Activated CD8-positive, alpha-beta memory T cell treated with anti-CD3 and anti-CD28 coated beads, Interleukin-2, amount 10 ng/mL, durations not matched to agents 7 days and 5 days (primary cell): ENCODE data around the gene CMIP. TPM values are rescaled to one million over a fixed set of nuclear protein-coding genes. Genes with fewer than 3 reads are reported as not detected.

ENCODE experiments used
- ATAC-seq: fragments of 150-1000 bp; cut with Tn5 transposase; one replicate; pipeline ENCODE4 v1.10.0; 2021; ENCODE audit warnings: moderate library complexity
- CTCF ChIA-PET: fragments of 350-600 bp; sonication (Branson Sonifier 250); formaldehyde crosslinking; loops from one replicate; lab custom pipeline; 2021; ENCODE audit warnings: antibody characterized with exemption; lab: Charles Lee
- DNase-seq: peaks from one replicate; pipeline ENCODE4 v3.0.0-alpha.2; 2020
- H3K27ac Mint-ChIP-seq: one replicate; pipeline ENCODE4 v1.8.0; 2021; ENCODE audit warnings: mild to moderate bottlenecking, mixed read lengths
- H3K27me3 Mint-ChIP-seq: one replicate; pipeline ENCODE4 v1.8.0; 2021; ENCODE audit warnings: mixed read lengths
- H3K36me3 Mint-ChIP-seq: one replicate; pipeline ENCODE4 v1.8.0; 2021; ENCODE audit warnings: mild to moderate bottlenecking, mixed read lengths
- H3K4me1 Mint-ChIP-seq: one replicate; pipeline ENCODE4 v1.8.0; 2021; ENCODE audit warnings: mixed read lengths
- H3K4me3 Mint-ChIP-seq: one replicate; pipeline ENCODE4 v1.8.0; 2021; ENCODE audit warnings: mild to moderate bottlenecking, moderate library complexity, mixed read lengths
- H3K9me3 Mint-ChIP-seq: one replicate; pipeline ENCODE4 v1.8.0; 2022; ENCODE audit warnings: low read depth, mixed read lengths
- total RNA-seq, 2 experiments: library from RNA; stranded (reverse); gene quantifications; one replicate each; pipeline ENCODE4 v1.2.3, GENCODE V29; 2021

The CMIP gene
- total RNA-seq, 2 experiments from 2014 or later = 77.4 to 98.8 TPM

- Mint-ChIP-seq H3K4me1 (peaks cover 16% of the 10 kb centered on the region), H3K27ac (no peak overlapping the region), H3K36me3 (peaks cover 1% of the 10 kb centered on the region), H3K9me3 (no peaks in the 10 kb centered on the region), H3K27me3 (no peaks in the 10 kb centered on the region), H3K4me3 (no peak overlapping the region)
- DNase-seq (no peak), ATAC-seq (no peak)
- CTCF ChIA-PET = no interaction called here
Observed at GRCh38 chr16:81600275-81600674, 155.7 kb downstream of the CMIP start.

- DNase-seq (no peak), ATAC-seq (no peak)
- H3K36me3 Mint-ChIP-seq = no peaks in the 10 kb centered on the region
- H3K4me3 Mint-ChIP-seq = no peak overlapping the region
- no peak overlapping the region for H3K27ac Mint-ChIP-seq
- no peaks in the 10 kb centered on the region for H3K9me3 Mint-ChIP-seq
- peaks cover 9% of the 10 kb centered on the region for H3K4me1 Mint-ChIP-seq
- H3K27me3 Mint-ChIP-seq = no peaks in the 10 kb centered on the region
- CTCF ChIA-PET = interaction anchor here (0.8 kb wide), 1 partner anchor 197 kb away, joined by 3 read pairs; no protein-coding TSS in a partner anchor
Observed at GRCh38 chr16:81601008-81601428, 156.4 kb downstream of the CMIP start.

GRCh38 chr16:81601601-81602255, 157.1 kb downstream of the CMIP start:
- ATAC-seq (no peak), DNase-seq (no peak)
- Mint-ChIP-seq H3K36me3 (no peaks in the 10 kb centered on the region), H3K27ac (no peak overlapping the region), H3K9me3 (no peaks in the 10 kb centered on the region), H3K4me1 (peaks cover 9% of the 10 kb centered on the region), H3K4me3 (no peak overlapping the region), H3K27me3 (no peaks in the 10 kb centered on the region)
- CTCF ChIA-PET = interaction anchor here (0.8 kb wide), 1 partner anchor 198 kb away, joined by 3 read pairs; no protein-coding TSS in a partner anchor

GRCh38 chr16:81602256-81602776, 157.7 kb downstream of the CMIP start:
- H3K4me3 Mint-ChIP-seq = no peak overlapping the region
- no peaks in the 10 kb centered on the region for H3K36me3 Mint-ChIP-seq
- peaks cover 3% of the 10 kb centered on the region for H3K4me1 Mint-ChIP-seq
- H3K27me3 Mint-ChIP-seq = no peaks in the 10 kb centered on the region
- H3K27ac Mint-ChIP-seq = no peak overlapping the region
- H3K9me3 Mint-ChIP-seq = no peaks in the 10 kb centered on the region
- CTCF ChIA-PET = no interaction called here
- no peak for ATAC-seq
- no peak for DNase-seq

GRCh38 chr16:81602792-81603191, 158.2 kb downstream of the CMIP start:
- peaks cover 3% of the 10 kb centered on the region for H3K4me1 Mint-ChIP-seq

GRCh38 chr16:81604960-81605383, 160.4 kb downstream of the CMIP start:
- ATAC-seq (no peak), DNase-seq (no peak)
- Mint-ChIP-seq H3K9me3 (no peaks in the 10 kb centered on the region), H3K27me3 (no peaks in the 10 kb centered on the region), H3K36me3 (no peaks in the 10 kb centered on the region), H3K27ac (no peak overlapping the region), H3K4me3 (no peak overlapping the region), H3K4me1 (peaks cover 5% of the 10 kb centered on the region)
- CTCF ChIA-PET = no interaction called here

More at GRCh38 chr16:81602792-81603191, 158.2 kb downstream of the CMIP start:
- ATAC-seq (no peak), DNase-seq (no peak)
- H3K9me3 Mint-ChIP-seq = no peaks in the 10 kb centered on the region
- H3K27me3 Mint-ChIP-seq = no peaks in the 10 kb centered on the region
- no peak overlapping the region for H3K4me3 Mint-ChIP-seq
- H3K36me3 Mint-ChIP-seq = no peaks in the 10 kb centered on the region
- CTCF ChIA-PET = interaction anchor here (1.6 kb wide), 1 partner anchor 14 kb away, joined by 3 read pairs; no protein-coding TSS in a partner anchor
- H3K27ac Mint-ChIP-seq = no peak overlapping the region

- Mint-ChIP-seq H3K4me1 (peaks cover 5% of the 10 kb centered on the region), H3K27me3 (no peaks in the 10 kb centered on the region), H3K36me3 (no peaks in the 10 kb centered on the region), H3K4me3 (no peak overlapping the region), H3K9me3 (no peaks in the 10 kb centered on the region), H3K27ac (no peak overlapping the region)
- CTCF ChIA-PET = no interaction called here
- DNase-seq (no peak), ATAC-seq (no peak)
Observed at GRCh38 chr16:81606039-81606438, 161.4 kb downstream of the CMIP start.

- no peak for DNase-seq
- no peak for ATAC-seq
- no peak overlapping the region for H3K4me3 Mint-ChIP-seq
- no peak overlapping the region for H3K27ac Mint-ChIP-seq
- peaks cover 5% of the 10 kb centered on the region for H3K4me1 Mint-ChIP-seq
- H3K9me3 Mint-ChIP-seq = no peaks in the 10 kb centered on the region
- CTCF ChIA-PET = no interaction called here
- no peaks in the 10 kb centered on the region for H3K36me3 Mint-ChIP-seq
- H3K27me3 Mint-ChIP-seq = no peaks in the 10 kb centered on the region
Observed at GRCh38 chr16:81607006-81607405, 162.4 kb downstream of the CMIP start.

- peaks cover 5% of the 10 kb centered on the region for H3K4me1 Mint-ChIP-seq
- CTCF ChIA-PET = no interaction called here
- H3K9me3 Mint-ChIP-seq = no peaks in the 10 kb centered on the region
- H3K36me3 Mint-ChIP-seq = no peaks in the 10 kb centered on the region
- no peak overlapping the region for H3K4me3 Mint-ChIP-seq
- ATAC-seq (no peak), DNase-seq (no peak)
- no peaks in the 10 kb centered on the region for H3K27me3 Mint-ChIP-seq
- no peak overlapping the region for H3K27ac Mint-ChIP-seq
Observed at GRCh38 chr16:81607805-81608522, 163.4 kb downstream of the CMIP start.

GRCh38 chr16:81608523-81609209, 164.1 kb downstream of the CMIP start:
- H3K4me1 Mint-ChIP-seq = peaks cover 5% of the 10 kb centered on the region
- H3K9me3 Mint-ChIP-seq = no peaks in the 10 kb centered on the region
- H3K36me3 Mint-ChIP-seq = no peaks in the 10 kb centered on the region
- ATAC-seq (no peak), DNase-seq (no peak)
- H3K4me3 Mint-ChIP-seq = no peak overlapping the region
- H3K27me3 Mint-ChIP-seq = no peaks in the 10 kb centered on the region
- CTCF ChIA-PET = no interaction called here
- H3K27ac Mint-ChIP-seq = no peak overlapping the region

- Mint-ChIP-seq H3K4me3 (no peak overlapping the region), H3K9me3 (no peaks in the 10 kb centered on the region), H3K36me3 (no peaks in the 10 kb centered on the region), H3K27ac (no peak overlapping the region), H3K27me3 (no peaks in the 10 kb centered on the region), H3K4me1 (peaks cover 5% of the 10 kb centered on the region)
- ATAC-seq (no peak), DNase-seq (no peak)
- CTCF ChIA-PET = interaction anchor here (1.2 kb wide), 1 partner anchor 14 kb away, joined by 4 read pairs; no protein-coding TSS in a partner anchor
Observed at GRCh38 chr16:81609323-81609892, 164.8 kb downstream of the CMIP start.

- Mint-ChIP-seq H3K9me3 (no peaks in the 10 kb centered on the region), H3K36me3 (no peaks in the 10 kb centered on the region), H3K27ac (no peak overlapping the region), H3K4me3 (no peak overlapping the region), H3K4me1 (peaks cover 5% of the 10 kb centered on the region), H3K27me3 (no peaks in the 10 kb centered on the region)
- CTCF ChIA-PET = interaction anchor here (0.6 to 1.2 kb wide), 2 partner anchors 13 to 403 kb away, joined by 4 read pairs; no protein-coding TSS in a partner anchor
- ATAC-seq = no peak
- no peak for DNase-seq
Observed at GRCh38 chr16:81610144-81610842, 165.7 kb downstream of the CMIP start.
